A673 (cell line): ENCODE measurements around the gene MPV17L2. TPM values are rescaled to one million over a fixed set of nuclear protein-coding genes. Genes with fewer than 3 reads are reported as not detected.
A peak's percentile ranks its signal among the peaks of the same experiment; 100 is the strongest.

Experiments used
- BruUV-seq: library from RNA; stranded (reverse); fragments of 400-500 nt; replicated peaks from 2 replicates; lab custom pipeline; 2021; lab: Mats Ljungman, UMichigan
- CTCF ChIA-PET: fragments of 300-600 bp; sonication (Branson Sonifier 250); formaldehyde crosslinking; loops from one replicate; lab custom pipeline; 2022; ENCODE audit warnings: antibody characterized with exemption; lab: Charles Lee
- POLR2A ChIA-PET: fragments of 300-600 bp; sonication (Branson Sonifier 250); formaldehyde crosslinking; loops from one replicate; lab custom pipeline; 2022; ENCODE audit warnings: antibody characterized with exemption; ENCODE audit not compliant: low non-redundant PET; lab: Charles Lee
- DNase-seq: peaks from one replicate; pipeline ENCODE4 v3.0.0-alpha.2; 2015; ENCODE audit warnings: low spot score
- H3K27ac ChIP-seq: fragments of 200-600 bp; sonication (generic); 2 replicates; pipeline ENCODE4 v1.5.1; 2016; ENCODE audit warnings: mixed run types, low read depth, mild to moderate bottlenecking, mixed read lengths, antibody characterized with exemption, low read length; ENCODE audit not compliant: poor library complexity, severe bottlenecking
- H3K27me3 ChIP-seq: fragments of 200-600 bp; sonication (generic); replicated peaks from 2 replicates; pipeline ENCODE4 v1.6.1; 2017; ENCODE audit warnings: mixed run types, low read depth, mild to moderate bottlenecking, mixed read lengths, antibody characterized with exemption, low read length; ENCODE audit not compliant: insufficient read depth, poor library complexity
- H3K36me3 ChIP-seq: fragments of 200-600 bp; sonication (generic); 2 replicates; pipeline ENCODE4 v1.6.1; 2016; ENCODE audit warnings: mixed run types, mild to moderate bottlenecking, mixed read lengths, antibody characterized with exemption, low read length; ENCODE audit not compliant: insufficient read depth, poor library complexity, severe bottlenecking
- H3K4me1 ChIP-seq: fragments of 200-600 bp; sonication (generic); 2 replicates; pipeline ENCODE4 v1.6.1; 2017; ENCODE audit warnings: mixed run types, mild to moderate bottlenecking, mixed read lengths, antibody characterized with exemption, low read length; ENCODE audit not compliant: insufficient read depth, poor library complexity, severe bottlenecking
- H3K4me3 ChIP-seq: fragments of 200-600 bp; sonication (generic); 2 replicates; pipeline ENCODE4 v1.5.1; 2016; ENCODE audit warnings: low read depth, mixed run types, mild to moderate bottlenecking, mixed read lengths, low read length; ENCODE audit not compliant: poor library complexity, severe bottlenecking
- H3K9me3 ChIP-seq: fragments of 200-600 bp; sonication (generic); 2 replicates; pipeline ENCODE4 v1.6.1; 2016; ENCODE audit warnings: mixed run types, low read depth, mild to moderate bottlenecking, mixed read lengths, antibody characterized with exemption, low read length; ENCODE audit not compliant: poor library complexity, severe bottlenecking
- EZH2 ChIP-seq: fragments of 200-600 bp; sonication (generic); IDR thresholded peaks from 2 replicates; pipeline ENCODE4 v1.6.1; 2017; ENCODE audit warnings: borderline replicate concordance, low read depth, mild to moderate bottlenecking, mixed read lengths, antibody characterized with exemption, low read length; ENCODE audit not compliant: poor library complexity, severe bottlenecking
- intact Hi-C: fragments of 100-400 bp; cut with micrococcal nuclease; formaldehyde crosslinking; loops from one replicate; pipeline ENCODE4 v1.10.0; 2022; ENCODE audit not compliant: unreplicated experiment
- total RNA-seq: library from RNA; stranded (reverse); gene quantifications from 2 replicates; pipeline ENCODE4 v1.2.3, GENCODE V29; 2021
- TF ChIP-seq, protein P1 (sequence below): fragments of 300-800, 200-600 bp; sonication (generic); conservative IDR thresholded peaks from 2 replicates; pipeline ENCODE4 v1.5.1; 2017; ENCODE audit warnings: low read depth, mild to moderate bottlenecking, antibody characterized with exemption, low read length, moderate library complexity, mixed read lengths

MPV17L2 gene
- total RNA-seq, 1 experiment from 2014 or later, result 20.2 TPM

DNA sequence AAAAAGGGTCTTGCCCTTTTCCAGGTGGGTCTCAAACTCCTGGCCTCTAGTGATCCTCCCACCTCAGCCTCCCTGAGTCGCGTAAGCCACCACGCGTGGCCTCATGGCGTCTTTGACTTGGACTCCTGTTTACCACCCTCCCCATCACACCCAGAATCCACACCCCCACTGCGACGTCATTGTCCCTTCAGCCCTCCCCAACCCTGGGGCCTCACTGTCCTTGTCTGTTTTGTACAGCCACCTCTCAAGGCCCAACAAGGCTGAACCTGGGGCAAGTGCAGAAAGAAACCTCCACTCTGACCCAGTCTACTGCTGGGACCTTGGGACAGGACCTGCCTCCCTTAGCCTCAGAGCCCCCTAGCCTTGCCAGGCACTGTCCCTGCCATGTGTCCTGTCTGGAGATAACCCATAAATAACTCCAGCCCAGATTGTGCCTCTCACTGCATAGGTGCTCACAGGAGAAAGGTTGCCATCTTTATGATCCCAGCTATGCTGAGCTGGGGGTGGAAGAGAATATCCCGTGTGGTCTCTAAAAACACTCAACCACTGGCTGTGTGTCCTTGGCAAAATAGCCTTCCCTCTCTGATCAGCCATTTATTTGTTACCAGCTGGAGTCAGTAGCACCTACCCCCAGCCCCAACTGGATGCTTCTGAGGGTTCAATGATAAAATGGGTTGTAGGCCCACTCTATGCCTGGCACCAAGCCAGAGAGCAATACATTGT lies 21.3 kb upstream of the MPV17L2 start:
- CTCF ChIA-PET, result no interaction called here
- H3K27ac ChIP-seq, result no peak overlapping the region
- H3K9me3 ChIP-seq, result no peaks in the 10 kb centered on the region
- no peak for TF ChIP-seq EZH2
- TF ChIP-seq, protein P1, sequence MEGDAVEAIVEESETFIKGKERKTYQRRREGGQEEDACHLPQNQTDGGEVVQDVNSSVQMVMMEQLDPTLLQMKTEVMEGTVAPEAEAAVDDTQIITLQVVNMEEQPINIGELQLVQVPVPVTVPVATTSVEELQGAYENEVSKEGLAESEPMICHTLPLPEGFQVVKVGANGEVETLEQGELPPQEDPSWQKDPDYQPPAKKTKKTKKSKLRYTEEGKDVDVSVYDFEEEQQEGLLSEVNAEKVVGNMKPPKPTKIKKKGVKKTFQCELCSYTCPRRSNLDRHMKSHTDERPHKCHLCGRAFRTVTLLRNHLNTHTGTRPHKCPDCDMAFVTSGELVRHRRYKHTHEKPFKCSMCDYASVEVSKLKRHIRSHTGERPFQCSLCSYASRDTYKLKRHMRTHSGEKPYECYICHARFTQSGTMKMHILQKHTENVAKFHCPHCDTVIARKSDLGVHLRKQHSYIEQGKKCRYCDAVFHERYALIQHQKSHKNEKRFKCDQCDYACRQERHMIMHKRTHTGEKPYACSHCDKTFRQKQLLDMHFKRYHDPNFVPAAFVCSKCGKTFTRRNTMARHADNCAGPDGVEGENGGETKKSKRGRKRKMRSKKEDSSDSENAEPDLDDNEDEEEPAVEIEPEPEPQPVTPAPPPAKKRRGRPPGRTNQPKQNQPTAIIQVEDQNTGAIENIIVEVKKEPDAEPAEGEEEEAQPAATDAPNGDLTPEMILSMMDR, result no peak
- POLR2A ChIA-PET, result no interaction called here
- DNase-seq, result no peak
- no peak overlapping the region for H3K4me3 ChIP-seq
- BruUV-seq, result no TSS peak
- no peaks in the 10 kb centered on the region for H3K27me3 ChIP-seq
- intact Hi-C loops, result no loop called here
- H3K36me3 ChIP-seq, result peaks cover 6% of the 10 kb centered on the region
- H3K4me1 ChIP-seq, result no peaks in the 10 kb centered on the region

DNA sequence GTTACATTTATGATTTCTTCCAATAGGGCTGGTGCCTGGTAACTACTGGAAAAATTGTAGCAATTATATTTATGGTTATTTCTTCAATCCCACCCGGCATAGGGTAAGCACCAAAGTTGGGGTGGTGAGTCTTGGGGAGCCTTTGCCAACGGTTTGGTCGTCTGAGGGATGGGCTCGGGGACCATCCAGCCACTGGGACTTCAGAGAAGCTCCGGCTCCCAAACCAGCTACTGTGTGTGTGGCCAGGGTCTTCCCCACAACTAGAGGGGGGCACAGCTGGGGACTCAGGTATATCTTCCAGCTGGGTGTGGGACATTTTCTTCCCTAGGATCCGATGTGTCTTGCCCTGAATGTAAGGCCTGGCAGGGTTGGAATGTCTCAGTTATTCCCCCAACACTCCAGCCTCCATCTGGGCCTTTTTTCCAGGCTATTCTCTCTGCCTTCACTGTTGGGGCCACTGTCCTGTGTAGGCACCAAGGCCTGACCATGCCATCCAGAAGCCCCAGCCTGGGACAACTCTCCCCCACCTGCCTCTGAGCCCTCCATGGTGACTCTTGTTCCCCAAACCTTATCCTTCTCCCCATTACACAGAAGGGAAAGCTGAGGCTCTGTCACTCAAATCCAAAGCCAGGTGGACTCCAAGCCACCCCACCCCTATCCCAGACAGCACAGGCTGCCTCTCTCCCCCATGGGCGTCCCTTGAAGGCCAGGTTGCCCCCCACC lies 20.5 kb upstream of the MPV17L2 start:
- no peaks in the 10 kb centered on the region for H3K27me3 ChIP-seq
- ChIA-PET CTCF (no interaction called here), POLR2A (no interaction called here)
- intact Hi-C loops, result no loop called here
- no peaks in the 10 kb centered on the region for H3K9me3 ChIP-seq
- no peak for TF ChIP-seq EZH2
- TF ChIP-seq, protein P1, result no peak
- no TSS peak for BruUV-seq
- H3K4me1 ChIP-seq, result no peaks in the 10 kb centered on the region
- peaks cover 4% of the 10 kb centered on the region for H3K36me3 ChIP-seq
- no peak for DNase-seq
- no peak overlapping the region for H3K4me3 ChIP-seq
- no peak overlapping the region for H3K27ac ChIP-seq

DNA sequence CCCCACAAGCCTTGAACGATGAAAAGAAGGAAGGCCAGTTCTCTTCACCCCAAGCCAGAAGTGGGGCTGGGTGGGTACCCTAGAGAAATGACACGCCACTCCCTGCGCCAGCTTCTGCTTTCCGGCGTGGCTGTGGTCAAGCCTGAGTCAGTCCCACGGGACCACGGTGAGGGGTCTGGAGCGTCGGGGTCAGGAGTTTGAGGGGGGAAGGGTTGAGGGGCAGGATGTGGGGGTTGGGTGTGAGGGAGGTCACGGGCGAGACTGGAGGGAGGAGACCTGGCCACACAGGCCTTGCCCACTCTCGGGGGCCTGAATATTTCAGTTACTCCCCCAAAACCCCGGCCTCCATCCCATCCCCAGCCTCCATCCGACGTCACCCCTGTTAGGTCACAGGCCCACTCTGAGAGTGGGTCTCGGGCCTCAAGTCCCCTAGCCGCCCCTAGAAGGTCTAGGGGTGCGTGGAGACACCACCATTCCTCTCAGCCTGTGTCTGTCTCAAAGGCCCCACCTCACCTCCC lies 19.9 kb upstream of the MPV17L2 start:
- no peak overlapping the region for H3K27ac ChIP-seq
- no peaks in the 10 kb centered on the region for H3K27me3 ChIP-seq
- H3K9me3 ChIP-seq, result no peaks in the 10 kb centered on the region
- TF ChIP-seq, protein P1, result no peak
- no peak for TF ChIP-seq EZH2
- POLR2A ChIA-PET, result no interaction called here
- no peak for DNase-seq
- H3K36me3 ChIP-seq, result no peaks in the 10 kb centered on the region
- intact Hi-C loops, result no loop called here
- CTCF ChIA-PET, result no interaction called here
- H3K4me1 ChIP-seq, result no peaks in the 10 kb centered on the region
- no TSS peak for BruUV-seq
- peak overlapping the region; percentile 53 for H3K4me3 ChIP-seq
